HG02885 (cell line): ENCODE data around the gene CHCHD6.

Experiments
- ATAC-seq: cut with Tn5 transposase; IDR thresholded peaks from one replicate; pipeline ENCODE4 v1.9.1; 2021; ENCODE audit warnings: mild to moderate bottlenecking; ENCODE audit not compliant: unreplicated experiment, poor library complexity

Gene CHCHD6

GRCh38 chr3:126912027-126912422, 208.0 kb downstream of the CHCHD6 start:
- no peak for ATAC-seq

- ATAC-seq = no peak
Observed at GRCh38 chr3:126912491-126913195, 208.6 kb downstream of the CHCHD6 start.

- ATAC-seq = no peak
Observed at GRCh38 chr3:126913524-126913923, 209.5 kb downstream of the CHCHD6 start.

- no peak for ATAC-seq
Observed at GRCh38 chr3:126914226-126914625, 210.2 kb downstream of the CHCHD6 start.

GRCh38 chr3:126915015-126915414, 211.0 kb downstream of the CHCHD6 start:
- no peak for ATAC-seq

GRCh38 chr3:126916546-126916945, 212.5 kb downstream of the CHCHD6 start:
- no peak for ATAC-seq

- ATAC-seq = no peak
Observed at GRCh38 chr3:126917232-126917804, 213.3 kb downstream of the CHCHD6 start.

- ATAC-seq = no peak
Observed at GRCh38 chr3:126918355-126918821, 214.3 kb downstream of the CHCHD6 start.

- no peak for ATAC-seq
Observed at GRCh38 chr3:126921085-126921824, 217.2 kb downstream of the CHCHD6 start.

- ATAC-seq = no peak
Observed at GRCh38 chr3:126922466-126922865, 218.4 kb downstream of the CHCHD6 start.

GRCh38 chr3:126923423-126923822, 219.4 kb downstream of the CHCHD6 start:
- no peak for ATAC-seq

GRCh38 chr3:126923895-126924294, 219.9 kb downstream of the CHCHD6 start:
- no peak for ATAC-seq

GRCh38 chr3:126924458-126924857, 220.4 kb downstream of the CHCHD6 start:
- ATAC-seq = no peak

- ATAC-seq = no peak
Observed at GRCh38 chr3:126925411-126926171, 221.6 kb downstream of the CHCHD6 start.

- ATAC-seq = no peak
Observed at GRCh38 chr3:126926684-126927400, 222.8 kb downstream of the CHCHD6 start.

GRCh38 chr3:126927401-126927750, 223.3 kb downstream of the CHCHD6 start:
- ATAC-seq = no peak

GRCh38 chr3:126927846-126928245, 223.8 kb downstream of the CHCHD6 start:
- ATAC-seq = no peak

GRCh38 chr3:126928921-126929474, 225.0 kb downstream of the CHCHD6 start:
- no peak for ATAC-seq

- no peak for ATAC-seq
Observed at GRCh38 chr3:126930936-126931600, 227.0 kb downstream of the CHCHD6 start.
